Measurements from ENCODE around the gene C6orf132.

The C6orf132 gene

GRCh38 chr6:42113936-42114636 is 28.3 kb downstream of the C6orf132 start:
- H2AFZ ChIP-seq (ENCODE audit: low read length) = no peak overlapping the region
- H3K9me3 ChIP-seq (replicated peaks; ENCODE audit: insufficient read depth, low read length) = no peaks in the 10 kb centered on the region
- no peaks in the 10 kb centered on the region for H4K20me1 ChIP-seq (ENCODE audit: insufficient read depth, low read length)
- H3F3A ChIP-seq (ENCODE audit: insufficient read depth, low read length) = no peaks in the 10 kb centered on the region
- no peak overlapping the region for H3K4me3 ChIP-seq (ENCODE audit: low read length)
- peaks cover 5% of the 10 kb centered on the region; the same call in 1 of the 2 replicates for H3K27me3 ChIP-seq (replicated peaks; ENCODE audit: insufficient read depth, low read length)
- H3K9ac ChIP-seq (ENCODE audit: low read length) = no peak overlapping the region
- no peak for DNase-seq
- H3K4me2 ChIP-seq (ENCODE audit: low read depth, low read length) = no peak overlapping the region
- H3K79me2 ChIP-seq (ENCODE audit: low read length) = no peaks in the 10 kb centered on the region
- H3K36me3 ChIP-seq (replicated peaks; ENCODE audit: insufficient read depth, low read length) = no peaks in the 10 kb centered on the region
- H3K27ac ChIP-seq (ENCODE audit: low read length) = no peak overlapping the region
- TF ChIP-seq EZH2 (optimal IDR thresholded peaks at IDR 0.05; ENCODE audit: low read depth, low read length) (no peak), CTCF (IDR thresholded peaks at IDR 0.05; ENCODE audit: low read length) (no peak), EZH2phosphoT487 (IDR thresholded peaks at IDR 0.05; ENCODE audit: low read length) (no peak)
- H3K4me1 ChIP-seq (ENCODE audit: low read length) = no peaks in the 10 kb centered on the region
- H3K9me2 ChIP-seq (replicated peaks; ENCODE audit: insufficient read depth, low read length) = no peaks in the 10 kb centered on the region

DNA sequence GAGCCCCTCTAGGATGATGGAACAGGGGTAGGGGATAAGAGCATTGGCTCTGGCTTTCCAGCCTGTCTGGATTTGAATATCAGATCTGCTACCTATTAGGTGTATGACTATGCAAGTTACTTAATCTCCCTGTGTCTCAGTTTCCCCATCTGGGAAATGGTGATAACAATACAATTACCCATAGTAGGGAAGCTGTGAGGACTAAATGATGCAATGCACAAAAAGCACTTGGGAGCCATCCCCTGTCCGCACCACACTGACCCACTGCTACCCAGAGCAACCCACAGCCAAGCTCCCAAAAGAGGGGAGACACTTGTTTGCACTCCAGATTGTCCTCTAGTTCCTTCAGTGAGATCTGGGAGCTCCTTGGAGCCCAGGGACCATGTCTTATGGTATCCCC is 30.1 kb downstream of the C6orf132 start:
- Histone ChIP-seq H3K4me3 (ENCODE audit: low read length) (no peak overlapping the region), H3F3A (ENCODE audit: insufficient read depth, low read length) (no peaks in the 10 kb centered on the region), H3K36me3 (replicated peaks; ENCODE audit: insufficient read depth, low read length) (no peaks in the 10 kb centered on the region), H4K20me1 (ENCODE audit: insufficient read depth, low read length) (no peaks in the 10 kb centered on the region), H3K79me2 (ENCODE audit: low read length) (no peaks in the 10 kb centered on the region), H2AFZ (ENCODE audit: low read length) (no peak overlapping the region), H3K4me2 (ENCODE audit: low read depth, low read length) (no peak overlapping the region), H3K9me2 (replicated peaks; ENCODE audit: insufficient read depth, low read length) (no peaks in the 10 kb centered on the region), H3K27me3 (replicated peaks; ENCODE audit: insufficient read depth, low read length) (peaks cover 5% of the 10 kb centered on the region), H3K9ac (ENCODE audit: low read length) (no peak overlapping the region), H3K9me3 (replicated peaks; ENCODE audit: insufficient read depth, low read length) (no peaks in the 10 kb centered on the region), H3K27ac (ENCODE audit: low read length) (no peak overlapping the region), H3K4me1 (ENCODE audit: low read length) (no peaks in the 10 kb centered on the region)
- no peak for TF ChIP-seq EZH2phosphoT487 (IDR thresholded peaks at IDR 0.05; ENCODE audit: low read length)
- no peak for TF ChIP-seq CTCF (IDR thresholded peaks at IDR 0.05; ENCODE audit: low read length)
- TF ChIP-seq EZH2 (optimal IDR thresholded peaks at IDR 0.05; ENCODE audit: low read depth, low read length) = no peak
- DNase-seq = no peak

GRCh38 chr6:42110683-42111082 is 31.7 kb downstream of the C6orf132 start:
- no peak overlapping the region for H2AFZ ChIP-seq (ENCODE audit: low read length)
- H4K20me1 ChIP-seq (ENCODE audit: insufficient read depth, low read length) = no peaks in the 10 kb centered on the region
- H3K9ac ChIP-seq (ENCODE audit: low read length) = no peak overlapping the region
- no peak overlapping the region for H3K4me2 ChIP-seq (ENCODE audit: low read depth, low read length)
- no peaks in the 10 kb centered on the region for H3K9me3 ChIP-seq (replicated peaks; ENCODE audit: insufficient read depth, low read length)
- H3K79me2 ChIP-seq (ENCODE audit: low read length) = no peaks in the 10 kb centered on the region
- H3F3A ChIP-seq (ENCODE audit: insufficient read depth, low read length) = no peaks in the 10 kb centered on the region
- DNase-seq = no peak
- H3K4me3 ChIP-seq (ENCODE audit: low read length) = no peak overlapping the region
- no peak overlapping the region for H3K27ac ChIP-seq (ENCODE audit: low read length)
- TF ChIP-seq EZH2phosphoT487 (IDR thresholded peaks at IDR 0.05; ENCODE audit: low read length) (no peak), CTCF (IDR thresholded peaks at IDR 0.05; ENCODE audit: low read length) (no peak), EZH2 (optimal IDR thresholded peaks at IDR 0.05; ENCODE audit: low read depth, low read length) (no peak)
- no peaks in the 10 kb centered on the region for H3K4me1 ChIP-seq (ENCODE audit: low read length)
- H3K9me2 ChIP-seq (replicated peaks; ENCODE audit: insufficient read depth, low read length) = no peaks in the 10 kb centered on the region
- no peaks in the 10 kb centered on the region for H3K36me3 ChIP-seq (replicated peaks; ENCODE audit: insufficient read depth, low read length)
- H3K27me3 ChIP-seq (replicated peaks; ENCODE audit: insufficient read depth, low read length) = peaks cover 5% of the 10 kb centered on the region; the same call in 1 of the 2 replicates

All from MM.1S (cell line).